GM12891 (cell line): ENCODE data around the gene ESR1.

Source experiments
- POLR2A ChIP-seq: IDR thresholded peaks from 2 replicates; pipeline ENCODE4 v1.6.1; 2011; ENCODE audit warnings: low read depth, low read length, control low read depth
- POLR2AphosphoS5 ChIP-seq: IDR thresholded peaks from 2 replicates; pipeline ENCODE4 v1.6.1; 2011; ENCODE audit warnings: low read depth, low read length, control low read depth
- POU2F2 ChIP-seq: IDR thresholded peaks from 2 replicates; pipeline ENCODE4 v1.6.1; 2011; ENCODE audit warnings: low read depth, mild to moderate bottlenecking, control low read depth, low read length, moderate library complexity
- TAF1 ChIP-seq: IDR thresholded peaks from 2 replicates; pipeline ENCODE4 v1.6.1; 2011; ENCODE audit warnings: low read depth, low read length, control low read depth

GRCh38 chr6:152004896-152005295 lies 197.4 kb downstream of the ESR1 start:
- TF ChIP-seq TAF1 (no peak), POLR2A (no peak), POU2F2 (no peak), POLR2AphosphoS5 (no peak)
